HEK293 (cell line): ENCODE data around the gene MISFA.

Experiments
- CTCF ChIA-PET: fragments of 350-600 bp; formaldehyde crosslinking; extraction: SDS; loops from one replicate; lab custom pipeline; 2021; ENCODE audit warnings: antibody characterized with exemption; lab: Yijun Ruan, JAX
- POLR2A ChIA-PET: fragments of 300-600 bp; formaldehyde crosslinking; extraction: SDS; loops from one replicate; lab custom pipeline; 2020; ENCODE audit warnings: antibody characterized with exemption, inconsistent platforms; lab: Yijun Ruan, JAX
- H3K27ac ChIP-seq: fragments of 200-500 bp; sonication (Bioruptor generic); 2 replicates; pipeline ENCODE4 v1.5.1; 2014; ENCODE audit warnings: low read depth, low read length, control low read depth, inconsistent platforms; ENCODE audit errors: extremely low read depth
- H3K36me3 ChIP-seq, 2 experiments: fragments of 200-500 bp in 1 of 2; sonication (Bioruptor generic) in 1 of 2; 1 replicate in 1 of 2; 2 replicates in 1 of 2; pipeline ENCODE4 v1.5.1; 2014 to 2017; ENCODE audit warnings: inconsistent platforms in 2 of 2, low read length in 2 of 2; ENCODE audit not compliant: control insufficient read depth in 2 of 2, insufficient read depth in 1 of 2
- H3K4me1 ChIP-seq: fragments of 200-500 bp; sonication (Bioruptor generic); 2 replicates; pipeline ENCODE4 v1.5.1; 2014; ENCODE audit warnings: mild to moderate bottlenecking, low read length, inconsistent platforms; ENCODE audit not compliant: control insufficient read depth, insufficient read depth
- H3K4me3 ChIP-seq: 2 replicates; pipeline ENCODE4 v1.5.1; 2011; ENCODE audit warnings: low read depth, mild to moderate bottlenecking, control low read depth, low read length, moderate library complexity
- H3K9me3 ChIP-seq: fragments of 200-500 bp; sonication (Bioruptor generic); 2 replicates; pipeline ENCODE4 v1.5.1; 2014; ENCODE audit warnings: low read depth, low read length, inconsistent platforms; ENCODE audit not compliant: control insufficient read depth, insufficient read depth
- BCL11B ChIP-seq: fragments of 450-650 bp; formaldehyde crosslinking; IDR thresholded peaks from 2 replicates; pipeline ENCODE4 v1.5.1; 2016; ENCODE audit warnings: low read depth, missing biosample characterization, missing genetic modification characterization
- FEZF1 ChIP-seq: fragments of 450-650 bp; formaldehyde crosslinking; IDR thresholded peaks from 2 replicates; pipeline ENCODE4 v1.5.1; 2016; ENCODE audit warnings: missing biosample characterization, missing genetic modification characterization
- IKZF3 ChIP-seq: fragments of 450-650 bp; IDR thresholded peaks from 2 replicates; pipeline ENCODE4 v1.5.0; 2018; ENCODE audit warnings: missing biosample characterization, mild to moderate bottlenecking, missing genetic modification characterization, moderate library complexity
- KLF10 ChIP-seq: fragments of 450-650 bp; IDR thresholded peaks from 2 replicates; pipeline ENCODE4 v1.5.1; 2018; ENCODE audit warnings: missing biosample characterization, mild to moderate bottlenecking, missing genetic modification characterization
- KLF7 ChIP-seq: fragments of 450-650 bp; formaldehyde crosslinking; IDR thresholded peaks from 2 replicates; pipeline ENCODE4 v1.5.1; 2016; ENCODE audit warnings: missing biosample characterization, missing genetic modification characterization, borderline replicate concordance
- SP2 ChIP-seq: fragments of 450-650 bp; formaldehyde crosslinking; IDR thresholded peaks from 2 replicates; pipeline ENCODE4 v1.5.1; 2016; ENCODE audit warnings: missing biosample characterization, missing genetic modification characterization
- SP7 ChIP-seq: fragments of 450-650 bp; formaldehyde crosslinking; IDR thresholded peaks from 2 replicates; pipeline ENCODE4 v1.5.1; 2016; ENCODE audit warnings: missing biosample characterization, missing genetic modification characterization
- WT1 ChIP-seq: fragments of 450-650 bp; formaldehyde crosslinking; IDR thresholded peaks from 2 replicates; pipeline ENCODE4 v1.5.1; 2016; ENCODE audit warnings: missing biosample characterization, missing genetic modification characterization
- ZNF114 ChIP-seq: fragments of 450-650 bp; formaldehyde crosslinking; IDR thresholded peaks from 2 replicates; pipeline ENCODE4 v1.5.0; 2017; ENCODE audit warnings: missing biosample characterization, missing genetic modification characterization
- ZNF157 ChIP-seq: fragments of 450-650 bp; formaldehyde crosslinking; IDR thresholded peaks from 2 replicates; pipeline ENCODE4 v1.5.1; 2016; ENCODE audit warnings: missing biosample characterization, missing genetic modification characterization
- ZNF221 ChIP-seq: fragments of 450-650 bp; formaldehyde crosslinking; IDR thresholded peaks from 2 replicates; pipeline ENCODE4 v1.5.1; 2017; ENCODE audit warnings: missing biosample characterization, missing genetic modification characterization, borderline replicate concordance
- ZNF24 ChIP-seq: fragments of 450-650 bp; formaldehyde crosslinking; IDR thresholded peaks from 2 replicates; pipeline ENCODE4 v1.5.1; 2016; ENCODE audit warnings: missing biosample characterization, missing genetic modification characterization
- ZNF394 ChIP-seq: fragments of 450-650 bp; formaldehyde crosslinking; IDR thresholded peaks from 2 replicates; pipeline ENCODE4 v1.5.1; 2016; ENCODE audit warnings: missing biosample characterization, missing genetic modification characterization, mild to moderate bottlenecking, moderate library complexity, borderline replicate concordance
- ZNF433 ChIP-seq: fragments of 450-650 bp; formaldehyde crosslinking; IDR thresholded peaks from 2 replicates; pipeline ENCODE4 v1.5.1; 2016; ENCODE audit warnings: missing biosample characterization, missing genetic modification characterization, low read depth
- ZNF596 ChIP-seq: fragments of 450-650 bp; IDR thresholded peaks from 2 replicates; pipeline ENCODE4 v1.5.0; 2018; ENCODE audit warnings: missing biosample characterization, mild to moderate bottlenecking, missing genetic modification characterization, moderate library complexity
- ZNF624 ChIP-seq: fragments of 450-650 bp; formaldehyde crosslinking; IDR thresholded peaks from 2 replicates; pipeline ENCODE4 v1.5.1; 2017; ENCODE audit warnings: missing biosample characterization, missing genetic modification characterization
- ZNF626 ChIP-seq: fragments of 450-650 bp; sonication (Bioruptor Pico); formaldehyde crosslinking; IDR thresholded peaks from 2 replicates; pipeline ENCODE4 v1.5.1; 2018; ENCODE audit warnings: missing biosample characterization, missing genetic modification characterization, inconsistent platforms
- ZNF837 ChIP-seq: fragments of 450-650 bp; formaldehyde crosslinking; IDR thresholded peaks from 2 replicates; pipeline ENCODE4 v1.5.1; 2016; ENCODE audit warnings: missing biosample characterization, missing genetic modification characterization
- TF ChIP-seq, protein P1 (sequence below): fragments of 450-650 bp; formaldehyde crosslinking; IDR thresholded peaks from 2 replicates; pipeline ENCODE4 v1.5.1; 2016; ENCODE audit warnings: missing biosample characterization, missing genetic modification characterization
- TF ChIP-seq, protein P2 (sequence below): fragments of 450-650 bp; formaldehyde crosslinking; IDR thresholded peaks from 2 replicates; pipeline ENCODE4 v1.5.1; 2016; ENCODE audit warnings: missing biosample characterization, missing genetic modification characterization
- TF ChIP-seq, protein P3 (sequence below): fragments of 450-650 bp; formaldehyde crosslinking; IDR thresholded peaks from 2 replicates; pipeline ENCODE4 v1.5.1; 2016; ENCODE audit warnings: missing biosample characterization, missing genetic modification characterization

Gene MISFA

DNA sequence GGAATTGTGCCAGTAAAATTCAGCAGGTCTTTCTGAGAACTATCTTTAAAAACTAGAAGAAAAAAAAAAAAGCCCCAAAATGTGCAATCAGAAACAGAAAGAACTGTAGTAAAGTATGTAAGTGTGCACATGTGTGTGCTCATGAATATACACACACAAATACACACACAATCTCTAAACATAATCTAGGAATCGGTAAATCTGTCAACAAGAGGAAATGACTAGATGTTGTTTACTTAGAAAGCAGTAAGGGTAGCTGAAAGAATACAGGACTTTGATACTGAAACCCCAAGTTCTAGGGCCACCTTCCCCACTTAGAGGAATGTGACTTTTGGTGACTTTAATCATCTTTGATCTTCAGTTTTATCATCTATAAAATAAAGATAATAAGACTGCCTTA is 24.2 kb upstream of the MISFA start:
- CTCF ChIA-PET, result interaction anchor here (1.4 kb wide), 1 partner anchor 156 kb away, joined by 3 read pairs; no protein-coding TSS in a partner anchor

DNA sequence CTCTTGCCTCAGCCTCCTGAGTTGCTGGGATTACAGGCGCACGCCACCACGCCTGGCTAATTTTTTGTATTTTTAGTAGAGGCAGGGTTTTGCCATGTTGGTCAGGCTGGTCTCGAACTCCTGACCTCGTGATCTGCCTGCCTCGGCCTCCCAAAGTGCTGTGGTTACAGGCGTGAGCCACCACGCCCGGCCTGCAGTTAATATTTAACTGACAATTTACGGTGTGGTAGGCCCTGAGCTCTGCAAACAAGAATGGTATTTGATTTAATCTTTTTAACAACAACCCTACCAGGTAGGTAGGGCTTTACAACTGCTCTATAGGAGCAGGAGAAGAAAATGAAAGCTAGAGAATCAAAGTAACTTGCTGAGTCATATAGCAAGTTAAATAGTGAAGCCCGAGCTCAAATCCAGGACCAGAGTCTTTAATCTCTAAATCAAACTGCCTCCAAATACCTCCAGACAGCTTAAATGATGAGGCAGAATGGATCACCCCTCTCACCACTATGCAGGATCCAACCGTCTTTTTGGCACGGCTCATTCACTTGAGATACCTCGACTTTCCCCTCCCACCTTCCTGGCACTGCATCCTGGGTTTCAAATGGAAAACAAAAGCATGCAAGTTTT is 20.5 kb upstream of the MISFA start:
- H3K4me3 ChIP-seq, result no peak overlapping the region
- no peaks in the 10 kb centered on the region for H3K9me3 ChIP-seq
- CTCF ChIA-PET, result interaction anchor here (1.2 to 2.1 kb wide), 3 partner anchors 9 to 115 kb away, joined by 3 to 5 read pairs (median 4); partner anchors contain the start of gene UEVLD
- peaks cover 0 to 13% of the 10 kb centered on the region in 2 experiments; a peak in 2 of 3 replicates for H3K36me3 ChIP-seq
- no peaks in the 10 kb centered on the region for H3K4me1 ChIP-seq
- no peak overlapping the region for H3K27ac ChIP-seq
- TF ChIP-seq WT1 (no peak), ZNF24 (tag by site-specific recombination) (no peak), IKZF3 (tag by site-specific recombination) (no peak), ZNF114 (tag by site-specific recombination) (no peak), ZNF596 (tag by site-specific recombination) (no peak)
- TF ChIP-seq, all 188 proteins: peak for 0
- POLR2A ChIA-PET, result interaction anchor here (0.7 to 2.5 kb wide), 4 partner anchors 9 to 55 kb away, joined by 3 to 7 read pairs (median 4); partner anchors contain the start of genes SPTY2D1 and UEVLD

More for the DNA sequence above, 24.2 kb upstream of the MISFA start:
- no peaks in the 10 kb centered on the region for H3K4me1 ChIP-seq
- H3K27ac ChIP-seq, result no peak overlapping the region
- TF ChIP-seq, protein P1, sequence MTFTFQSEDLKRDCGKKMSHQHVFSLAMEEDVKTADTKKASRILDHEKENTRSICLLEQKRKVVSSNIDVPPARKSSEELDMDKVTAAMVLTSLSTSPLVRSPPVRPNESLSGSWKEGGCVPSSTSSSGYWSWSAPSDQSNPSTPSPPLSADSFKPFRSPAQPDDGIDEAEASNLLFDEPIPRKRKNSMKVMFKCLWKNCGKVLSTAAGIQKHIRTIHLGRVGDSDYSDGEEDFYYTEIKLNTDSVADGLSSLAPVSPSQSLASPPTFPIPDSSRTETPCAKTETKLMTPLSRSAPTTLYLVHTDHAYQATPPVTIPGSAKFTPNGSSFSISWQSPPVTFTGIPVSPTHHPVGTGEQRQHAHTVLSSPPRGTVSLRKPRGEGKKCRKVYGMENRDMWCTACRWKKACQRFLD, result no peak
- TF ChIP-seq BCL11B (tag by site-specific recombination), result no peak
- TF ChIP-seq ZNF433, result no peak
- TF ChIP-seq, protein P2, sequence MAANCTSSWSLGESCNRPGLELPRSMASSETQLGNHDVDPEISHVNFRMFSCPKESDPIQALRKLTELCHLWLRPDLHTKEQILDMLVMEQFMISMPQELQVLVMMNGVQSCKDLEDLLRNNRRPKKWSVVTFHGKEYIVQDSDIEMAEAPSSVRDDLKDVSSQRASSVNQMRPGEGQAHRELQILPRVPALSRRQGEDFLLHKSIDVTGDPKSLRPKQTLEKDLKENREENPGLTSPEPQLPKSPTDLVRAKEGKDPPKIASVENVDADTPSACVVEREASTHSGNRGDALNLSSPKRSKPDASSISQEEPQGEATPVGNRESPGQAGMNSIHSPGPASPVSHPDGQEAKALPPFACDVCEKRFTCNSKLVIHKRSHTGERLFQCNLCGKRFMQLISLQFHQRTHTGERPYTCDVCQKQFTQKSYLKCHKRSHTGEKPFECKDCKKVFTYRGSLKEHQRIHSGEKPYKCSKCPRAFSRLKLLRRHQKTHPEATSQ (tag by site-specific recombination), result no peak
- TF ChIP-seq SP2 (tag by site-specific recombination), result no peak
- no peak for TF ChIP-seq ZNF394 (tag by site-specific recombination)
- TF ChIP-seq ZNF157, result no peak
- no peak for TF ChIP-seq FEZF1 (tag by site-specific recombination)
- TF ChIP-seq ZNF626, result no peak
- no peak for TF ChIP-seq KLF7 (tag by site-specific recombination)
- TF ChIP-seq, protein P3, sequence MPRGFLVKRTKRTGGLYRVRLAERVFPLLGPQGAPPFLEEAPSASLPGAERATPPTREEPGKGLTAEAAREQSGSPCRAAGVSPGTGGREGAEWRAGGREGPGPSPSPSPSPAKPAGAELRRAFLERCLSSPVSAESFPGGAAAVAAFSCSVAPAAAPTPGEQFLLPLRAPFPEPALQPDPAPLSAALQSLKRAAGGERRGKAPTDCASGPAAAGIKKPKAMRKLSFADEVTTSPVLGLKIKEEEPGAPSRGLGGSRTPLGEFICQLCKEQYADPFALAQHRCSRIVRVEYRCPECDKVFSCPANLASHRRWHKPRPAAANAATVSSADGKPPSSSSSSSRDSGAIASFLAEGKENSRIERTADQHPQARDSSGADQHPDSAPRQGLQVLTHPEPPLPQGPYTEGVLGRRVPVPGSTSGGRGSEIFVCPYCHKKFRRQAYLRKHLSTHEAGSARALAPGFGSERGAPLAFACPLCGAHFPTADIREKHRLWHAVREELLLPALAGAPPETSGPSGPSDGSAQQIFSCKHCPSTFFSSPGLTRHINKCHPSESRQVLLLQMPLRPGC, result no peak
- TF ChIP-seq ZNF221 (tag by site-specific recombination), result no peak
- no peak for TF ChIP-seq SP7 (tag by site-specific recombination)
- TF ChIP-seq ZNF837 (tag by site-specific recombination), result no peak
- TF ChIP-seq ZNF624, result no peak
- TF ChIP-seq KLF10 (tag by site-specific recombination), result no peak
- TF ChIP-seq, all 188 proteins: peak for 0
- POLR2A ChIA-PET, result no interaction called here
- Histone ChIP-seq H3K9me3 (no peaks in the 10 kb centered on the region), H3K36me3 (peaks cover 0 to 21% of the 10 kb centered on the region in 2 experiments; a peak in 2 of 3 replicates), H3K4me3 (no peak overlapping the region)
